HG03469 (cell line): ENCODE data around the gene FBN2.
"Not testable (repeated sequence)": the region's sequence is repeated elsewhere in the genome, so short reads cannot be mapped to it uniquely, and the experiment has no call there.

ENCODE experiments used
- ATAC-seq: cut with Tn5 transposase; IDR thresholded peaks from one replicate; pipeline ENCODE4 v1.9.1; 2021; ENCODE audit warnings: mild to moderate bottlenecking, moderate library complexity, moderate number of reproducible peaks; ENCODE audit not compliant: unreplicated experiment

Gene FBN2

DNA sequence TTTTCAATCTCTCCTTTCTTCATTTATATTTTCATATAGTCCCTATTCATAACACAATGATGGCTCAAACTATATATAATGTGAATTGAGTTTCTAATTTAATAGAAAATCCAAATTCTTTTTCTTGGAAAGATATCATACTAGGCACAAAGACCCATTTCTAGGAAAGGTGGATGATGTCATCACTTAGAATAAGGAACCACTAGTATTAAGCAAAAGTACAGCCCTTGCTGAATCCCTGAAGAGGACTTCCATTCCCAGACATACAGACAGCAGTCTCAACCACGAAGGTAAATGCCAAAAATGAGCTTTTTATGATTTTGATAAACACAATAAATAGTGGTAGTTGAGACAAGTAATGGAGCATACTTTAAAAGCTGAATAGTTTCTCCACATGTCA, 210.0 kb downstream of the FBN2 start:
- no peak for ATAC-seq

DNA sequence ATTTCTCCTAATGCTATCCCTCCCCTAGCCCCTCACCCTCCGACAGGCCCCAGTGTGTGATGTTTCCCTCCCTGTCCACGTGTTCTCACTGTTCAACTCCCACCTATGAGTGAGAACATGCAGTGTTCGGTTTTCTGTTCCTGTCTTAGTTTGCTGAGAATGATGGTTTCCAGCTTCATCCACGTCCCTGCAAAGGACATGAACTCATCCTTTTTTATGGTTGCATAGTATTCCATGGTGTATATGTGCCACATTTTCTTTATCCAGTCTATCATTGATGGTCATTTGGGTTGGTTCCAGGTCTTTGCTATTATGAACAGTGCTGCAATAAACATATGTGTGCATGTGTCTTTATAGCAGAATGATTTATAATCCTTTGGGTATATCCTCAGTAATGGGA, 216.6 kb downstream of the FBN2 start:
- not testable (repeated sequence) for ATAC-seq

DNA sequence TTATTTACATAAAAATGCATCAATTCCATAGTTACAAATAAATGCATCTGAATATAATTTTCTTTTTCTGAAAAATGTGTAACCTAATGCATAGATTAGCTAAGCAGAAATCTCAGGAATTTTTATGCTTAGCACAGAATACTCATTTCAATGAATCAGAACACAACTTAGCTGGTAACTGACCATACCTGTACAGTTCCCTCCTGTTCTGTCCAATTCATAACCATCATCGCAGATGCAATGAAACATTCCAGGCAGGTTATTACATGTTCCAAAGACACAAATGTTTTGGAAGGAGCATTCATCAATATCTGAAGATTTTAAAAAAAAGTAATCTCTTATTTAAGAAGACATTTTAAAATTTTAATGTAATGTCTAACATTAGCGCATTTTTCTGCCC, 219.4 kb downstream of the FBN2 start:
- ATAC-seq = no peak

DNA sequence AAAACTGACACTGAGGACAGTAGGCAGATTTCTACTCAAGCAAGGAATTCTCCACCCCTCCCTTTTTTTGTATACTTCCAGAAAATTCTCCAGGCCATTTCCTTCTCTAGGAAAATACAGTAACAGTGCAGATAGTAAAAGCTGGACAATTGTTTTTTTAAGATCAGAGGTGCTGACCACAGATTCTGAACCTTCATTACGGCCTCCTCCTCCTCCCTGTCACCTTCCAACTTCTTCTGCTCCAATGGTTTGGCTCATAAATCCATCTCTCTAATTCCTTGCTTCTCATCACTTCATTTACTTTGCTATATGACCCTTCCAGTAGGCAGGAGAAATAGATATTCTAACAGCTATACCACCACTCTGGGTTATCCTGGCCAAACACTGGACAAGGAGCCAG, 220.6 kb downstream of the FBN2 start:
- no peak for ATAC-seq

GRCh38 chr5:128315671-128316070, 222.4 kb downstream of the FBN2 start:
- no peak for ATAC-seq

DNA sequence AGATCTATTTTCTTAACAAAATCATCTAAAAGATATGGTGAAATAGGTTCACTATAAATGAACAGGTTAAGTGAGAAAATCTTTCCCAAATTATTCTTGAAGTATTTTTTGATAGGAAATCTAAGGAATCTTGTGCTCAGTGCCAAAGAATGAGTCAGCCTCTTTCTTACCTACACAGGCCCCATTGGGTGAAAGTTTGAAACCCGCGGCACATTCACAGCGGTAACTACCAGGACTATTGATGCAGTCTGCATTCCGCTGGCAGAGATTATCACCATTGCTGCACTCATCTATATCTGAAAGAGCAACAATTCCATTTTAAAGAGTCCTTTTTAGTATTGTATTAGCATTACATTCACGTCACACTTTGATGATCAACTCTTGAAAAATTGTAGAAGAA, 232.7 kb downstream of the FBN2 start:
- no peak for ATAC-seq

- ATAC-seq = no peak
Observed at GRCh38 chr5:128304791-128305190, 233.3 kb downstream of the FBN2 start.

- no peak for ATAC-seq
Observed at GRCh38 chr5:128304088-128304487, 234.0 kb downstream of the FBN2 start.

- no peak for ATAC-seq
Observed at GRCh38 chr5:128303593-128303992, 234.5 kb downstream of the FBN2 start.

- no peak for ATAC-seq
Observed at GRCh38 chr5:128300181-128300580, 237.9 kb downstream of the FBN2 start.

DNA sequence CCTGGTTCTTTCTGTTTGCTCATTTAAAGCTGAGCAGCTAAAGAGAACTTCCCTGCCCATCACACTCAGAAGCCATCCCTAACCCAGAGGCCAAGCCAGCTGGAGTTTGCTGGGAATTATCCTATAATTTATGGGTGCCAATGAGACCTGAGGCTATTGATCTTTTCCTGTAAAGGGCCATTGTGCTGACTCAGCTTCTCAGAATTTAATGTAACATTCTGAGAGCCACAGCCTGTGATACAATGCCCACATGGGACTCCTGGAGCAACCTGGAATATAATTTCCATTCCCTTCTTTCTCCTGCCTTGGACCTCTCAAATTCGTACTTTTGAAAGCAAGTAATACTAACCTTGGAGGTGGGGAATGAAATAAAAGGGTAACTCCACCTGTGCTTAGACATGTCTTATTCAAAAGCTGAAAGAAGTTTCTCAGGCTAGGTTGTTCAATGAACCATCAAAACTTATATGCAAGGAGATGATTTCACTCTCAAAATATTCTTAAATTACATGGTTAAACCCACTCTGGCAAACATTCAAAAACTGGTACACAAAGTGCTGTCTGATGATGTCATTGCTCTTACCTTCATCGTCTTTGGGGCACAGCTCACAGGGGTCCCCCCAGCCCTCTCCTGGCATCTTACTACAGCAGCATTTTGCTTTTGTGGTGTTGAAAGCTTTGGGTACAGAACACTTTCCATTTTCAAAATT, 247.7 kb downstream of the FBN2 start:
- no peak for ATAC-seq

DNA sequence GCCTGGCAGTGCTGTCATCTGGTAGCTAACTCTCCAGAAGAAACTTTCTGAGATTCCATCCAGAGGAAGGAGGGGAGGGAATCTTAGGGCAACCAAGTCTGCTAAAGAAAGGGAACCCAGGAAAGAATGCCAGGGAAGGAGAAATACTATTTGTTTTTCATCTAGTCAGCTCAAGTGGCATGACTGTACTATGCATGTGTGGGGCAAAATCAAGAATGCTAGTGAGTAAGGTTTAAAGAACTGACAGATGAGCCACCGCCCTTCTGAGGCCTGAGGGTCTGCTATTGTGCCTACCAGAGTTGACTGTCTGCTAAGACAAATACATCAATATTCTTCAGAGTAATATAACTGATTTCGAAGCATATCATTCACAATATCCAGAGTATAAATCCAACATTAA, 250.3 kb downstream of the FBN2 start:
- ATAC-seq = no peak

DNA sequence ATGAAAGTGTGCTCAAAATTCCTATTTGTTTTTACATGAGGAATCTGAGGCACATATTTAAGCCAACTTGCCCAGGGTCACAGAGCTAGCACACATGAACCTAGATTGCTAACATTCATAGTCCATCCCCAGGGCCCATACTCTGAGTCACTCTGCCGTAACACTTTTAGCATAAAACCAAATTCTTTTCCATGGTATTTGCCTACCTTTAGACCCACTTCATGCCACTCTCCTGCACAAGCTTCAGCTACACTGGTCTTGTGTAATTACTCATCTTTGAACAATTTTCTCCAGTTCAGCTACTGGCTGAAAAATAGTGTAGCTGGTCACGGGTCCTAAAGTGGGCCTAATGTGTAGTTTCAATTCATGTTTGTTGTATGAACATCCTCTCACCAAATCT, 253.8 kb downstream of the FBN2 start:
- ATAC-seq = no peak

DNA sequence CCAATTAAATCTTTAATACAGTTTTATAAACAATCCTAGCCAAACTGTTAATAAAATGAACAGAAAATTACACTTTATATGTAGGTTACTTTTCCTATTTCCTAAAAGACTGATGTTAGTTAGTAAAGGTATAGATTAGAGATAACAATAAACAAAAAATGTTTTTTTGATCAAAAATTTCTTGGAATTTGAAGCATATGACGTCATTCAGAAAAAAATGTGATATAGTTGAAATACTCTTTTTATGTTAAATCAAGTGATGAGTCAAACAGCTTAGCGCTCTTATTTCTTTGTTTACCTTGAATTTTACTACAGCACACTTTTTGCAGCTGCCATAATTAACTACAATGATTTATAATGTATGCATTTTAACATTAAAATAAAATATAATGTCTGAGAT, 258.7 kb downstream of the FBN2 start:
- ATAC-seq = no peak

DNA sequence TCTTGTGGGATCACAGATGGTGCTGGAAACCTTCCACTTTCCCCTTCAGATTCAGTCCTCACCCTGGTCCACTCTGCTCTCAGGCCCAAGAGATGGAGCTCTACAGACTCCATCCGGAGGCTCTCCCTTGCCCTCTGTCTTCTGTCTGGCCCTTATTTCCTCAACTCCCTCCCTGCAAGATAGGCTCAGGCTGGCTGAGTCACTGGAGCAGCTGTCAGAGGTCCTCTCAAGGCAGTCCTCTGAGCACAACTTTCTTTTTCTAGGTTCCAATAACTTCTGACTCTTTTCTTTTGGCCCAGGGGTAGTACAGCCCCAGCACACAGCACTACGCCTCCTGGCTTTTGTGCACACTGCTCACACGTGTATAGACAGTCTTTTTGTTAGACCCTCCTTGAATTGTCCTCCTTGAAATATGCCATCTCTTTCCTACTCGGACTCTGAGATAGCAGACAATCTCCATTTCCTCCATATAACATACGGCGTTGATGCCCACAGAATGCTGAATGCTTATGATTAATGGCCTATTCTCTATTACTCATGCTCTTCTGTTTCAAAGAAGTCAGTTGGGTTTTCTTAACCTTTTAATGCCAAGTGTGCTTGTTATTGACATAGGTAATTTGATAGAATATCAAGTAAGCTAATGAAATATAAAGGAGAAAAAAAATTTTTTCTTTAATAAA, 261.4 kb downstream of the FBN2 start:
- no peak for ATAC-seq

- no peak for ATAC-seq
Observed at GRCh38 chr5:128274441-128274840, 263.6 kb downstream of the FBN2 start.

DNA sequence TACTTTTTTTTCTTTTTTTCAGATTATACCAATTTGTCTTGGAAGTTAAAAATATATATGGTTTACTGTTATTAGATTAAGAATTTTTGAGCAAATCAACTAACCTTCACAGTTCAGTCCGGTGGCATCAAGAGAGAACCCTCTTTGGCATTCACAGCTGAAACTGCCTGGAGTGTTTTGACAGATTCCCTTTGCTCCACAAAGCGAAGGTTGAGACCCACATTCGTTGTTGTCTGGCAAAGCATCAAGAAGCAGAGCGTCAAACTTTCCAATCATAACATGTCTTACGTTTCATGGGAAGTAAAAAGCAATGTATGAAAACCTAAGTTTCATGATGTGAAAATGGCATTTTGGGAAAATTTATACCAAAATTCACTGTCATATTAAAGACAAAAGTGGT, 264.3 kb downstream of the FBN2 start:
- no peak for ATAC-seq

GRCh38 chr5:128271859-128272464, 266.1 kb downstream of the FBN2 start:
- no peak for ATAC-seq

DNA sequence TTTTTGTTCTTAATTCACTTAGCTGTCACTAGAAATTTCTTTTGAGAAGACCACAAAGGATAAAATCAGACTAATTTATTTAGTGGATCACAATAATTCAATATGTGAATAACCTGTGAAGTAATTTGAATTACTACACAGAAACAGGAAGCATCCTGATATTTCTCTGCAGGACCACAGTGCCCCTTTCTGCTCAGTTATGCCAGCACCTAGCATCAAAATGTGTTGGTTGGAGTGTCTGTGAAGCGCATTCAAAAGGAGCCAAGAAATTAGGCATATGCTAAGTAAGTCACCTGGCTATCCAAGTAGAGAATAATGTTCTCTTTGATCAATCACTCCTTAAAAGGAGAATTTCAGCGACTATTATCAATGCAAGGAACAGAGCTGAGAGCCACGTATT, 267.0 kb downstream of the FBN2 start:
- ATAC-seq = no peak

DNA sequence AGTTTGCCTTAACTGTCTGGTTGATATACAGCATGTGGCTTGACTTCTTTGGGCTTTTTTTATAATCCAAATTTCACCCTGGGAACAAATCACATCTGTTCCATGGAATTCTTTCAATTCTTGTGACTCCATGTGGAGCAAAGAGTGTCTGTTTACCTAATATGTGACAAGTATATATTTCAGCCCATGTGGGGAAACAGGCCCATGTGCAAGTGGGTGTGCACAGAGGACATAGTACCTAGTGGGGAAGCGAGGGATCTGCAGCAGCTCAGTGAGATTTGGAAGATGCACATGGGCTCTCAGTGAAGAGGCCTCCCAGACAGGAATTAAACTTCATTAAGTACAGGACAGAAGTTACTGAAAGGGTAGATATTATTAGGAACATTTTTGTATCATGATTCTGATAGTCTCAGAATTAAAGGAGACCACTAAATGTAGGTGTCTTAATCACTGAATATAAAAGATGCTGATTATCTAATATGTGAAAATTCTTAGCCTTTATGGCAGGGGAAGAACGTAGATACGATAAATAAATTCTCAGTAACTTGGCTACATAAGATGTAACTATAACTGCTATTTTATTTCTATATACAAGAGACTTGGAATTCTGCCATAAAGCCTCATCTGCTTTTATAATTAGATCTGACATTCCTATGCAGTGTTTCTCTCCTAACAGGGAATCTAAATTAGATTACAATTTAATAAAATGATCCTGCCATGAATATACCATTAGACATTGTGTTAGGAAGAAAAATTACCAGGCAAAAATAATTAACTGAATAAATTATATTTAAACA, 273.3 kb downstream of the FBN2 start:
- no peak for ATAC-seq

GRCh38 chr5:128263357-128263756, 274.7 kb downstream of the FBN2 start:
- no peak for ATAC-seq

DNA sequence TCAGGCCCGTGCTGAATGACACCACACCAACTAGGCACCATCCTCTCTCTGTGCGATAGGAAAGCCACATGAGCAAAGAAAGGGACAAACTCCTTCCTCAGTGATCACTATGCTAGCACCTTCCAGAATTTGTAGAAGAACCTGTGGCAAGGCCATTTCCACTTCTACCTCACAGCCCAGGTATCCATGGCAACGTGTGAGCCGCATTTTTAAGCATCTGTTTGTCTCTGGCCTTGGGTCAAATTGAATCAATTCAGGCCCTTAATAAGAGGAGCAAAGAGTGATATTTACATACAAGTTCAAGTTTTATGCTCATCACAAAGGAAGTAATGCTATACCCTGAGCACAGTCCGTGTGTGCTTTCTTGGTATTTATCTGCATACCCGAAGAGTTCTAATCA, 275.1 kb downstream of the FBN2 start:
- no peak for ATAC-seq
